HG03066 (cell line): Measurements from ENCODE around the gene CNGA2.

Source experiments
- ATAC-seq: cut with Tn5 transposase; IDR thresholded peaks from one replicate; pipeline ENCODE4 v1.9.1; 2021; ENCODE audit warnings: low read depth; ENCODE audit not compliant: unreplicated experiment

The CNGA2 gene

GRCh38 chrX:151746502-151746901, 12.0 kb downstream of the CNGA2 start:
- ATAC-seq: no peak

- no peak for ATAC-seq
Measured at GRCh38 chrX:151750511-151750910, 16.0 kb downstream of the CNGA2 start.

DNA sequence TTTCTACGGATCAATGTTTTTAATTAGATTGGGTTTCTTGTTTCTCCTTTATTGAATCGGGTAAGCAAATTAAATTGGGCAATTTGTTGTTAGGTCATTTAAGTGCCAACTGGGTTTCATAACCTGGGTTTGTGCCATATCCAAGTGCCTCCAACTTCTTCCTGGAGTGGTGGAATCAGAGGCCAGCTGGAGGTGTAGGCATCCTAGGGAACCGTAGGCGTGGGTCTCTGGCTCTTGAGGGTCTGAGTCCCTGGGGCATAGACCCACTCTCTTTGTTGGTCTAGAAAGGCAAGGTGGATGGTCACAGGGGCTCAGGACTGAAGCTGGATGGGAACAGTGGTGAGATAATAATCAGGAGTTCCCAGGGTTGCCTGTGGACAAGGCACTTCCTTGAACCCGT, 18.3 kb downstream of the CNGA2 start:
- no peak for ATAC-seq

DNA sequence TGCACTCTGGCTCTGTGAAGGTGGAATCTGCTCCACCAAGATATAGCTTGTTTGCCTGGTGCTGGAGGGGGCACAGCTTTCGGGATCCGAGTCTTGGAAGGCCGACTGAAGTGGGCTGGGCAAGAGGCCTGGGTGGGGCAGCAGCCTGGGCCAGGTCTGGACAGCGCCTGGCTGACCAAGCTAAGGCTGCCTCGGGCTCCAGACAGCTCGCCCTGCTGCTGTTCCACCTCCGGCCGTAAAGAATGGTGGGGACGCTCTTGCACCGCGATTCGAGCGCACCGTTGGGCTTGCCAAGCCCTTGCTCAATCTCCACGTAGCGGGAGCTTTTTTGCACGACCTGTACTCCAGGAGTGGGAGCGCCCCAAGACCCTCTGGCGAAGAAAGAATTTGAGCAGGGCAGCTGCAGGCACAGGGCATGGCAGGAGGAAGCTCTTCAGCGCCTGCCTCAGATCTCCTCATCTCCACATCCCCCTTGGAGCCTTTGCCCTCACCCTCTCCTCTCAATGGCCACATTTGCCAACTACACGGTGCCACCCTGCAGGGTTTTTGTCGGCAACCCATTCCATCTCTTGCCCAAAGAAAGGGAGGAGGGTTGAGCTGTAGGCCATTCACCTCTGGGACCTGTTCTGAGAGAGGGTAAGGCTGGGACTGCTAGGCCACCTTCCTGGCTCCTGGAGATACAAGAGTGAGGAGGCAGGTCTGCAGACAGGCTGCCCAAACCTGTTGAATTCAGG, 18.9 kb downstream of the CNGA2 start:
- ATAC-seq: no peak

DNA sequence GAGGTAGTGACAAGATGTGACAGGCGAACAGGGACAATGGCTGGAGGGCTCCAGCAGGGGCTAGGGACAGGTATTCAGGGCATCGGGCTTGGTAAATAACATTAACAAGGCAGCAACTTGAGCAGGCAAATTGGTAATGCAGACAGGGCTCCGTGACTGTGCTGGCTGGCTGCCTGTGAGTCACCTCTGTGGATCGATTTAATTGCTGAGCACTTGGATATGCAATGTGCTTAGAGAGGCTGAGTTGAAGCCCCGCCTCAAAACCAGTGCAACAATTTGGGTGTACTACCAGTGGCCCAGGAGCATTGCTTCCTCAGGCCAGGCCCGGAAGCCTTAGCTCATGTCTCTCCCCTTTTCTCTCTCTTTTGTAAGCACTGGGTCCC, 19.5 kb downstream of the CNGA2 start:
- no peak for ATAC-seq

DNA sequence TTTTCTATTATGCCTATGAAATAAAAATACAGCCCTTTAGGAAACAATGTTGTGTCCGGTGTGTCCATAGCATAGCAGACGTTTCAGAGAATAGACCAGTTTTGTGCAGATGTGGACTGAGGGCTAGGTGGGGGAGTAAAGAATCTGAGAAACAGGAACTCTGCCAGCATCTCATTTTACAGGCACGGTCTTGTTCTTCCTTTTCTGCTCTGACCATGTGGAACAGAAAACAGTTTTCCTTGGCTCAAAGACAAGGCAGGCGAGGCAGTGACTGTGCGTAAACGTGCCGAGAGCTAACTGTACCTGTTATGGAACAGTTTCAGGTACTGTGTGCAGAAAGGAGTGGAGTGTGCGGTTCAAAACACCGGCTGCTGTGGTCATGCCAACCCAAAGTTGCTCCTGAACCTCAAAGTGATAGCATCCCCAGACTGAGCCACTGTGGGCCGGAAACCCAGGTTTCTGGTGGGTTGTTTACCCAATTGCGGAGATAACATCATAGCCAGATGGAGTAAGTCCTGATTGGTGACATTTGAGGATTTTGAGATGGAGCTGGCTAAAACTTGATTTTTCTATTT, 20.2 kb downstream of the CNGA2 start:
- no peak for ATAC-seq

DNA sequence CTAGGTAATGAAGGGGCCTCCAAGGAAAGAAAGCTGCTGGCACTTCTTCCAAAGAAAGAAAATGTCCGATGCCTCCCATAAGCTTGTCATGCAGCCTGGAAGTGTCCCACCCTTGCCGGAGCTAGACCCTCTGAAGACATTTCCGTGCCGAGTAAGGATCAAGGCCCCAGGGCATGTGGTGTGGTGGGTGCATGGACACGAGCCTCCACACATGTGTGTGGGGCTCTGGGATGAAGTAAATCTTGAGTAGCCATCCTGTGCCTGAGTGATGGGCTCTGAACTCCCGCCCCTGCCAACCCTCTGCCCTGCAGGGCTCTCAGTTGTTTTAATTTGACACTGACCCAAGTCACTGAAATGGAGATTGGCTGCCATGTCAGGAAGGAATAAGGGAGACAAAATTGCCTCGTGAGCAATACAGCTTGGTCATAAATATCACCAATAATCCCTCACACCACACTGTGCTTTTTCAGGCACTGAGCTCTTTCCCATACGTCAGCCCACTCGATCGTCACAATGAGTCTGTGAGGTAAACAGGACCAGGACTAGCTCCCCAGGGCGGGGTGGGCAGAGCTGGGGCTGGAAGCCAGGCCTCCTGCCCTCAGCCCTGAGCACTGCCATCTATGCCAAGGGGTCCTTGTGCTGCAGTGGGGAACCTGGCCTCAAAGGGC, 24.6 kb downstream of the CNGA2 start:
- ATAC-seq: no peak

DNA sequence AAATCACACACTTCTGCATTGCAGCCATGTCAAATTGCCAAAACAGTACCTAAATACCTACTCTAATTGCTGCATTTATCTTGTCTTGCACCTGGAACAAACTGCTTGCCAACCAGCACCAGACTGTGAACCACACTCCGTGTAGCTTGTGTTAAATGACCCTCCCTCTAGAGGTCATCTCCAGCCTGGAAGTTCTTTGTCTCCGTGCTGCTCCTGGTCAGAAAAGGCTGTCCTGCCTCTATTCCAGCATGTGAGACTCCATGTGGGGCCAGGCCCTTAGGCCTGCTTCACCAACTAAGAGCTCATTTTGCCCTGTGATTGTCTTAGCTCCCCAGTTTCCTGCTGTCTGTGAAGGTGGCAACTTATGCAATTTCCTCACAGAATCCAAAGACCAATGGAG, 28.3 kb downstream of the CNGA2 start:
- no peak for ATAC-seq

GRCh38 chrX:151763711-151764110, 29.2 kb downstream of the CNGA2 start:
- no peak for ATAC-seq

DNA sequence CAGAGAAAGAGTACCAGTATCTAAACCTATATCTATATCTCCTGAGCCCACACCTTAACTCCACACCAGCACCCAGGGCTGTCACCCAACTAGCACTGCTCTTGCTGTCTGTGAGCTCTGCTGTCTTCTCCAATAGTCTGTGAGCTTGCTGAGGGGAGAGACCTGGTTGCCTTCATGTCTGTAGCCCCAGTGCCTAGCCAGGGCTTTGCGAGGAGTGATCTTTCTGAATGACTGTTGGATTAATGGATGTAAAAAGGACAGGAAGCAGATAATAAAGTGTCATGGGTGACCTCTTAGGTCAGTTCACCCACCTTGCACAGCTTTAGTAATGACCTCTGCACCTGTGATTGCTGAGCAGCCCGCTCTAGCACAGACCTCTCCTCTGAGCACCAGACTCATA, 30.5 kb downstream of the CNGA2 start:
- ATAC-seq: no peak

DNA sequence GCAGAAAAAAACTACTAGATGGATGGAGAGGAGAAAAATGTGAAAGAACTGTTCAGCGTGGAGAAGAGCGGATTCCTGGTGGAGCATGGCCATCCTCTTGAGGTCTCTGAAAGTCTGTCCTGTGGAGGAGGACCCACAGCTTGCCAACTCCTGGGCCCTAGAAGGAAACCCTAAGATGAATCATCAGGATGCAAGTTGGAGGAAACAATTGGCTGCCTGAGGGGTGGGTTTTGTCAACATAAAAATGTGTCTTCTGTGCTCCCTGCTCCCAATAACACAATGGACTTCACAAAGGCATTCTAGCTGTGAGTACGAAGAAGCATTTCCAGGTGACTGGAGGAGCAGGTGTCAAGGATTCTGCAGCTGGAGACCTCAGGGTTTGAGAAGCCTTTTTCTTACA, 37.2 kb downstream of the CNGA2 start:
- ATAC-seq: no peak

- no peak for ATAC-seq
Measured at GRCh38 chrX:151773434-151773833, 38.9 kb downstream of the CNGA2 start.

DNA sequence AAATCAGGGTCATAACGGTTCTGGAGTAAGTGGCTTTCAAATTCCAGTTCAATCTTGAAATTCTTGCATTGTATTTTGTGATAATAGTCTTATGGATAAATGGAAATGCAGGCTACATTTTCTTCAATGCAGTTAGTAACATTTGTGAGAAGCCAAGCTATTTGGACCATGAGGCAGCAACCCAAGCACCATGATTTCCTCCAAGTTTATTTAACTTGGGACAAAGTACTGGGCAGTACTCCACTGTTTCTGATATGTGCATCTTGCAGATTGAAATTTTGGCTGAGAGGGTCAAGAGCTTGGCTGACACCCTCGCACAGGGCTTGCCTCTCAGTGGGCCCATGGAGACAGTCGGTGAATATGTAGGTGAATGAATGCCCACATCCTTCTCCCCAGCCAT, 39.9 kb downstream of the CNGA2 start:
- no peak for ATAC-seq

DNA sequence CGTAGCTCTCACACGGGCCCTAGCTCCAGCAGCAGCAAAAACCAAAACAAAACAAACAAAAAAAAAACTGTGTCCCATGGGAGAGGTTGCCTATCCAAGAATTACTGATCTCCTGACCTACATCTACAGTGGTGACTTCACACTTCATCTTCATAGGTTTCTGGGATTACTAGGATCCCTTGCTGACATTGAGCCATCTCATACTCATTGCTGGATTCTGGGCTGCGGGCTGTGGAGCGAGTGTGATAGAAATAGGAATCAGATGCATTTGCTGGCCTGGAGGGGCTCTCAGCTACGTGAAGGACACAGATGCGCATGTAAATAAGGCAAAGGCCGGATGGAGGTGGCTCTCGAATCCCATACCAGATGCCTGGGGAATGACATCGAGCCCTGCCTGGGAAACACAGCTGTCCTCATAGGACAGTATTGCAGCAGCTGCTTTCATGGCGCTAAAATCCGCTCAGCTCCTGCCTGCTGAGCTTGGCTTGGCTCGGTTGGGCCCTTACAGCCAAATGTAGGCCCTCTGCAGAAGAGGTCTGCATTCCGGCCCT, 41.7 kb downstream of the CNGA2 start:
- no peak for ATAC-seq

GRCh38 chrX:151776936-151777335, 42.4 kb downstream of the CNGA2 start:
- no peak for ATAC-seq

DNA sequence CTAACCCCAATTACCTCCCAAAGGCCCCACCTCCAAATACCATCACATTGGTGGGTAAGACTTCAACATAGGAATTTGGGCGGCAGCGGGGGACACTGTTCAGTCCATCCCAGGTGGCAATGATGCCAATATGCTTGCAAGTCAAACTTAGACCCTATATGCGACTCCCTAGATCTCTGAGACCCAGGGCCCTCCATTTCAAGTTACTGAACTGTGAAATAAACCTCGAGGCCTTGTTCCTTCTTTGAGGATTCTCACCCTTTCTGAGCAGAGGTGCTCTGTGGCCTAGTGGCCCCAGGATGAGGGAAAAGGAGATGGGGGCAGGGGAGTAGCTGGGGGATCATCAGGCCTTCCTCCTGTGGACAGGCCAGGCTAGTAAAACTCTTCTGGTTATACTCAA, 44.7 kb downstream of the CNGA2 start:
- ATAC-seq: no peak

DNA sequence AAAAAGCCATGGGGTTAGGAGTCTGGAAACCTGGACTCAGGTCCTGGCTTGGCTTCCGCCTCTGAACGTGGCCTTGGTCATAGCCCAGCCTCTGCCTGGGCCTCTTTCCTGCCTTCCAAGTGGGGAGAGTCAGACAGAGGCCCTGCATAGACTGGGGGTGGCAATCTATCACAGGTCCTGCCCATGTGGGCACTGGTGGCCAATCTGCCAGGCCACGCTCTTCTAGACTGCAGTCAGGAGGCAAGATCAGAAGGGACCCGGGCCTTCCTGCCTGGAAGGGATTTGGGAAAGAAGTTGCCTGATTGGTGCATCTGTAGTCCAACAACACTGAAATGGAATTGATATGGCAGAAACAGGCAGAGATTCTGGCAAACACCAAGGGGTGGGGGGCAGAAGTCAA, 46.1 kb downstream of the CNGA2 start:
- ATAC-seq: no peak

DNA sequence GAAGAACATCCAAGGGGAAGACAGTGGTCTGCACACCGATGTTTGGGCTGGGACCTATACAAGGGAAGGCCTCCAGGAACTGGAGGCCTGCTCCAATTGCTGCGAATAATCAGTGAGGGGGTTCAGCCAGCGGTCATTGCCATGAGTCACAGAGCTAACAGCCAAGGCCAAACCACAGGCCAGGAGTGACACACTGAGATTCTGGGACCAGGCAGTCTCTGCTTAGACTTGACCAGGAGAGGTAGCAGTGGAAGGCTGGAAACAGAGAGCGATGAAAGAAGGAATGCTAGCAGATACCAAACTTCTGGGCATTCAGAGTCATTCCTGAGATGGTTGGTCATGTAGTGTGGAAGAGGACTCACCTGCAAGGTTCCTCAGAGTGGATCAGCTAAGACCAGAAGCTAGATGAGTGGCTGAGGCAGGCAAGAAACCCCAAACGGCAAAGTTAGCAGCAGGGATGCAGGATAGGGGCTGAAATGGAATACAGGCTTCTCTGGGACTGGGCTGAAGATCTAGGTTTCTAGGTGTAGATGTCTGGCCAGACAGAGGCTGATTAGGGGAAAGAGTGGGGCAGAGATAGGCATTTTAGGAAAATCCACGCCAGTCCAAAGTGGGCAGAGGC, 54.7 kb downstream of the CNGA2 start:
- ATAC-seq: no peak

DNA sequence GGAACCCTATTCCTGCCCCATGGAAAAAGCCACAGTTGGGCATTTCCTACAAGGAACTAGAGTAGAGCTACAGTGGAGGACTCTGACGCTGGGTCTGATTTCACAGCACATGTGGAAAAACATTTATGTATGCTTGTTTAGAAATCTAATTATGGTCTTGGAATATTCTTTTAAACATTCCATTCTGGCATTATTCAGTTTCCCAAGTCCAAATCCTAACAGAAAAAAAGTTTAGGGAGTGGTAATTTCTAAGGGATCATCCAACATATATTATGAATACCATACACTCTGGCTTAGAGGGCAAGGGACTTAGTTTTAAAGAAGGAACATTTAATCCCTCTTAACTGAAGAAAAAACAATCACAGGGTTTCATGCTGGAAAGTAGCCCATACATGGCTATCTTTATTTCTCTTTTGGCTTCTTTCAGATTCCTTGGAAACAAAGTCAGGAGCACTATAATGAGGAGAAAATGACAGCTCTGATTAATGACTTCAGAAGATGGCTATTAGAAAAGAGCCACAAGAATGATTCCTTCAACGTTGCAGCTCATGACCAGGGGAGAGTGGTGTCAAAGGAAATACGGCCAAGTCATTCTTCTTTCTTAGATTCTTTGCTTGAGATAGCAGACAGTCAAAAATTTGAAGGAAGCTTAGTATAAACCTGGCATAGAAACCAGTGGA, 56.1 kb downstream of the CNGA2 start:
- no peak for ATAC-seq

- no peak for ATAC-seq
Measured at GRCh38 chrX:151791961-151792360, 57.4 kb downstream of the CNGA2 start.

DNA sequence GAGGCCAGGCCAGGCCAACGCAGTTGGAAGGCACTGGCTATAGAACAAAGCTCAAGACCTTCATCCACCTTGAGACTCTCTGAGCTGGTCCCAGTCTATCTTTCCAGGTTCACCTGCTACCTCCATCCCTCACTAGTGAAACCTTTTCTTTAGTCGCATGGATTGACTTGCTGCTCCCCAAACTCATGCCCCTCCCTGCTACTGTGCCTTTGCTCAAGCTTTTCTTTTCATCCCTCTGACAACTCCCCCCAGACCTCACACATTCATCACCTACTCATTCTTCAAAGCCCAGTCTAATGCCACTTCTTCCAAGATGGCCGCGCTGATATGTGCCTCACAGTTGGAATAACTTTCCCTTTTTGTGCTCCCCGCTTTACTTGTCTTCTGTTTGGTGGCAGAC, 58.0 kb downstream of the CNGA2 start:
- no peak for ATAC-seq
